HG03558 (cell line): ENCODE data around the gene APOF.
A peak's percentile ranks its signal among the peaks of the same experiment; 100 is the strongest.
"Not testable (repeated sequence)": the region's sequence is repeated elsewhere in the genome, so short reads cannot be mapped to it uniquely, and the experiment has no call there.

Source experiments
- ATAC-seq: cut with Tn5 transposase; IDR thresholded peaks from one replicate; pipeline ENCODE4 v1.9.1; 2021; ENCODE audit warnings: moderate number of reproducible peaks; ENCODE audit not compliant: unreplicated experiment; ENCODE audit errors: extremely low read depth

APOF gene

DNA sequence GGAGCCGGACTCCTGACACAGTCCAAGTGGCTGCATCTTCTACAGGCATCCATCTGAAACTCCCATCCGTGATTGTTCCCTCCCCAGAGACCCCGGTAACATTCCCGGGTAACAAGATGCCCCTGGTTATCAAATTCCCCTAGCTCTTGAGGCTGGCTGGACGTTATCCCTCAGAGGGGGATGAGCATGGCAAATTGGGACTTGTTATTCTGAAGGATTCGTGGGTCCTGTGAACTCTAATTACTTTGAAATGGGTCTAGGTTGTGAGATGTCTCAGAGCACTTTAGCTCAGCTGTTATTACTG lies 28.2 kb downstream of the APOF start:
- no peak for ATAC-seq

DNA sequence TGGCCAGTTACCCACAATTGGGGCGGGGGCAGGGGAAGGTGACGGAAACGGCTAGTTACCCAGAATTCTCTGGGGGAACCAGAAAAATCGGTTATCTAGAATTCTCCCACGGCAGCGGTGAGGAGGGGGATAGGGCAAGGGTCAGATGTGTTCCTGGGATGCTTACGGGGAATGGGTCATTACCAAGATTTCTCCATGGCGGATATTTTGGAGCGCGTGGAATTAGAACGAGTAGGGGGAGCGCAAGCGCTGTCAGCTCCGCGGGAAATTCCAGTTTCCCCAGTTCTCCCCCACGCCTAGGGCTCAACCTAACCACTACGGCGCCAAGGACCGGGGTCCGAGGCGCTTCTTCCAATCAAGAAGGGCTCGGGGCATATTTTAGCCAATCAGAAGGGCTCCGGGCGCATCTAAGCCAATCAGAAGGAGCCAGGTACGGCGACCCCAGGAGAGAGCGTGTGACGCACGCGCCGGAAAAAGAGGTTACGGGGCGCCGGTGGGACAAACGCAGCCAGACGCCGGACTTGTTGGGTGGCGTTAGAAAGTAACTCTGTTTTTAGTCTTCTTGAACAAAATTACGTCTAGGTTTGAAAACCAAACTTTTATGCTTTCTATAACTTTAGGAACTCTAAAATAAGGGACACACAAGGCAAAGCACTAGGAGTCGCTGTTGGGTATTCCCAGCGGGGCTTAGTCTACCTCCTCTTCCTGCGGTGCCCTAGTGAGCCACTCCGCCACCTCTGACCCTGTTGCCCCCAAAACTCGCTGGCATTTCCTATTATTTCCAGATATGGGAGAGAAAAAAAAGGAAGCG lies 28.8 kb downstream of the APOF start, which contains the start of gene PAN2:
PAN2 (minus strand) TSS at position 322 of the 811 bp plus-strand sequence. CDS start 906 bp downstream, outside the sequence.
- peak; percentile 65 for ATAC-seq

- ATAC-seq, result no peak
These were observed 29.4 kb downstream of the APOF start for GRCh38 chr12:56333197-56333678.

GRCh38 chr12:56332512-56333196 lies 30.0 kb downstream of the APOF start:
- ATAC-seq, result no peak

- no peak for ATAC-seq
These were observed 31.6 kb downstream of the APOF start for GRCh38 chr12:56330936-56331490.

DNA sequence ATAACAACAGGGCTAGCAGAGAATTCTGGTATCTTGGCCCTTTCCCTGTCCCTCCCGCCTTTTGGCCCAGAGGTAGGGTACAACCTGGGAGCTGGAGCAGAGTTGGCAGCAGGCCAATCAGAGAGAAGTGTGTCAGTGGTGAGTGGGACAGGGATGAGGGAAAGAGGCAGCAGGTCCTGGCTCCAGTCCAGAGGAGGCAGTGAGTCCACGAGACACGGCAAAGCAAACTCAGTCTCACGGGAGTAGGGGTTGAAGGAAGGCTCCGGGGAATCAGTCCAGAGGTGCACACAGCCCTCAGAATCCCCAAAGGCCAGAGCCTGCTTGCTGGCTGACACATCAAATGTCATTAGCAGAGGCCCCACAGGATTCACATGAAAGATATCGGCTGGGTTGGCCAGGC lies 36.1 kb downstream of the APOF start:
- ATAC-seq, result no peak

- no peak for ATAC-seq
These were observed 36.5 kb downstream of the APOF start for GRCh38 chr12:56326126-56326525.

DNA sequence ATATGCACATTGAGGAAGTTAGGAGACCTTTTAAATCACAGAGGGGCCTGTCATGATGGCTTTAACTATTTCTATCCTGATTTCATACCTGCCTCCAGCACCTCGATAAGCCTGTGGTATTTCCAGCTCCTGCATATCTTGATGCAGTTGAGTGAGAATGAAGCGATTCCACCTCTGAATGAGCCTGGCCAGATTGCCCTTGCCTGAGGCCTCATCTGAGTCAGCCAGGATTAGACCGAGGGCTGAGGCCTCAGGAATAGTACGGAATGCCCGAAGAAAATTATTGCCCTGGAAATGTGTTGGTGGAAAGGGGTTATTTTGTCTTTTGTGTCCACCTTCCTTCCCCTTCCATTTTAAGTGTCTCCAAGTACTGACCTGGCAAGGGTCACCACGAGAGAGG lies 38.5 kb downstream of the APOF start:
- no peak for ATAC-seq

- ATAC-seq, result not testable (repeated sequence)
These were observed 41.0 kb downstream of the APOF start for GRCh38 chr12:56321610-56322009.

GRCh38 chr12:56321027-56321426 lies 41.6 kb downstream of the APOF start:
- no peak for ATAC-seq

GRCh38 chr12:56317675-56318074 lies 45.0 kb downstream of the APOF start:
- no peak for ATAC-seq

GRCh38 chr12:56315622-56316473 lies 46.8 kb downstream of the APOF start, which contains the start of gene CNPY2:
Gene CNPY2, minus strand, starts transcription at chr12:56315988. Its CDS starts 771 bp downstream, at chr12:56315217.
- peak; percentile 77 for ATAC-seq

- ATAC-seq, result no peak
These were observed 47.4 kb downstream of the APOF start for GRCh38 chr12:56315249-56315621.

DNA sequence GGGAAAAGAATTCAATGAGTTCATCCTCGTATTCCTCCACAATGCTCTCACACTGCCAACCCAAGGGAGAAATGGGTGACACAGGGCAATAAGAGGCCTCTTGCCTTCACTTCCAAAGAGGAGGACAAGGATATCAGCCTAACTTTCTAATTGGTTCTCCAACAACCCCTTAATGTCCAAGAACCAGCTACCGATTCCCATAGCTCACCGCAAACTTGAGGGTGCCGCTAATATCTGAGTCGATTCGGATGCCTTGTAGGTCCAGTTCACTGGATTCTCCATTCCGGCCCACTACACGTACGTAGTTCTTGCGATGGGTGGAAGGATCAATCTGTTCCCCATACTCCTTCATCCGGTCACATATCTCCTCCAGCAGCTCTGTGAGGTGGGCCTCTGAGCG lies 51.7 kb downstream of the APOF start:
- no peak for ATAC-seq
